ENCODE measurements around the gene ZMYND8.

Gene ZMYND8

GRCh38 chr20:47356526-47357295, at the start of gene ZMYND8:
Gene ZMYND8 (minus strand): TSS chr20:47356699. CDS start chr20:47356670, 29 bp downstream.
- no peak for TF ChIP-seq CTCF (IDR thresholded peaks at IDR 0.05; ENCODE audit: poor library complexity, severe bottlenecking)
- peak; percentile 22 for ATAC-seq (ENCODE audit: low read depth)

GRCh38 chr20:47405775-47406325, 49.4 kb upstream of the ZMYND8 start:
- DNase-seq (ENCODE audit: low spot score) (no peak), ATAC-seq (ENCODE audit: low read depth) (no peak)
- H3K4me1 ChIP-seq (ENCODE audit: insufficient read depth, poor library complexity, severe bottlenecking): no peaks in the 10 kb centered on the region
- no peaks in the 10 kb centered on the region for H3K27me3 ChIP-seq (ENCODE audit: insufficient read depth, poor library complexity, severe bottlenecking)
- H3K36me3 ChIP-seq (ENCODE audit: low read depth): no peaks in the 10 kb centered on the region
- H3K27ac ChIP-seq (ENCODE audit: poor library complexity, severe bottlenecking): no peak overlapping the region
- no peak overlapping the region for H3K4me3 ChIP-seq (ENCODE audit: severe bottlenecking)
- H3K9me3 ChIP-seq (ENCODE audit: severe bottlenecking): no peaks in the 10 kb centered on the region
- TF ChIP-seq CTCF (IDR thresholded peaks at IDR 0.05; ENCODE audit: poor library complexity, severe bottlenecking): no peak

More at GRCh38 chr20:47356526-47357295, at the start of gene ZMYND8:
- Histone ChIP-seq H3K27ac (ENCODE audit: poor library complexity, severe bottlenecking) (peak within 1 kb of the TSS; percentile 99), H3K4me1 (ENCODE audit: insufficient read depth, poor library complexity, severe bottlenecking) (peaks cover 94% of the 10 kb centered on the region), H3K4me3 (ENCODE audit: severe bottlenecking) (peak within 1 kb of the TSS; percentile 10), H3K27me3 (ENCODE audit: insufficient read depth, poor library complexity, severe bottlenecking) (no peaks in the 10 kb centered on the region), H3K36me3 (ENCODE audit: low read depth) (peaks cover 33% of the 10 kb centered on the region), H3K9me3 (ENCODE audit: severe bottlenecking) (no peaks in the 10 kb centered on the region)
- DNase-seq (ENCODE audit: low spot score): peak; percentile 93

- ATAC-seq (ENCODE audit: low read depth) (peak; percentile 37; the same call in 1 of the 3 replicates), DNase-seq (ENCODE audit: low spot score) (no peak)
- Histone ChIP-seq H3K27ac (ENCODE audit: poor library complexity, severe bottlenecking) (no peak overlapping the region), H3K36me3 (ENCODE audit: low read depth) (no peaks in the 10 kb centered on the region), H3K27me3 (ENCODE audit: insufficient read depth, poor library complexity, severe bottlenecking) (no peaks in the 10 kb centered on the region), H3K9me3 (ENCODE audit: severe bottlenecking) (no peaks in the 10 kb centered on the region), H3K4me1 (ENCODE audit: insufficient read depth, poor library complexity, severe bottlenecking) (peaks cover 8% of the 10 kb centered on the region), H3K4me3 (ENCODE audit: severe bottlenecking) (no peak overlapping the region)
- TF ChIP-seq CTCF (IDR thresholded peaks at IDR 0.05; ENCODE audit: poor library complexity, severe bottlenecking): no peak
Observed at GRCh38 chr20:47400685-47401084, 44.2 kb upstream of the ZMYND8 start.

- H3K9me3 ChIP-seq (ENCODE audit: severe bottlenecking): no peaks in the 10 kb centered on the region
- no peaks in the 10 kb centered on the region for H3K36me3 ChIP-seq (ENCODE audit: low read depth)
- DNase-seq (ENCODE audit: low spot score): no peak
- ATAC-seq (ENCODE audit: low read depth): no peak
- H3K4me3 ChIP-seq (ENCODE audit: severe bottlenecking): no peak overlapping the region
- no peak overlapping the region for H3K27ac ChIP-seq (ENCODE audit: poor library complexity, severe bottlenecking)
- no peak for TF ChIP-seq CTCF (IDR thresholded peaks at IDR 0.05; ENCODE audit: poor library complexity, severe bottlenecking)
- H3K27me3 ChIP-seq (ENCODE audit: insufficient read depth, poor library complexity, severe bottlenecking): no peaks in the 10 kb centered on the region
- H3K4me1 ChIP-seq (ENCODE audit: insufficient read depth, poor library complexity, severe bottlenecking): peaks cover 16% of the 10 kb centered on the region
Observed at GRCh38 chr20:47397652-47398301, 41.3 kb upstream of the ZMYND8 start.

Data from RWPE2 (cell line).